Esophagus muscularis mucosa (tissue), 4 donors: Measurements from ENCODE around the gene BCAS3. TPM values are rescaled to one million over a fixed set of nuclear protein-coding genes. Genes with fewer than 3 reads are reported as not detected.

Source experiments
- DNase-seq: peaks from one replicate; pipeline ENCODE4 v3.0.0-alpha.2; 2017; ENCODE audit errors: extremely low spot score
- H3K27ac ChIP-seq, 4 donors: fragments of 200-600 bp; sonication (generic); replicated peaks in 1 of 4; 1 replicate in 3 of 4; 2 replicates in 1 of 4; pipeline ENCODE4 v1.5.1; 2016 to 2019; ENCODE audit warnings: mild to moderate bottlenecking in 1 of 4
- H3K27me3 ChIP-seq, 4 donors: fragments of 200-600 bp; sonication (generic); one replicate each; pipeline versions ENCODE4 v1.5.1 to v1.6.0; 2016 to 2019
- H3K36me3 ChIP-seq, 4 donors: fragments of 200-600 bp; sonication (generic); one replicate each; pipeline ENCODE4 v1.5.1; 2016 to 2019
- H3K4me1 ChIP-seq, 4 donors: fragments of 200-600 bp; sonication (generic); one replicate each; pipeline ENCODE4 v1.5.1; 2016 to 2019
- H3K4me3 ChIP-seq, 4 donors: fragments of 200-600 bp; sonication (generic); 1 replicate in 2 of 4; 2 replicates in 2 of 4; pipeline ENCODE4 v1.5.1; 2016 to 2019; ENCODE audit warnings: mild to moderate bottlenecking in 4 of 4, moderate library complexity in 1 of 4
- H3K9me3 ChIP-seq, 4 donors: fragments of 200-600 bp; sonication (generic); 1 replicate in 3 of 4; 2 replicates in 1 of 4; pipeline ENCODE4 v1.5.1; 2016 to 2019
- EP300 ChIP-seq: sonication (generic); formaldehyde crosslinking; IDR thresholded peaks from one replicate; pipeline ENCODE4 v1.6.1; 2017; ENCODE audit warnings: antibody characterized with exemption
- POLR2A ChIP-seq: fragments of 450-650 bp; IDR thresholded peaks from one replicate; pipeline ENCODE4 v1.6.1; 2017; ENCODE audit warnings: antibody characterized with exemption, moderate library complexity, mild to moderate bottlenecking, low read depth
- POLR2AphosphoS5 ChIP-seq, 2 donors: sonication (generic); formaldehyde crosslinking; IDR thresholded peaks; one replicate each; pipeline ENCODE4 v1.6.1; 2017; ENCODE audit warnings: antibody characterized with exemption in 2 of 2
- WGBS: methylation state at CpG from one replicate; pipeline ENCODE4 v1.1.5; 2018; 5-methylcytosine and 5-hydroxymethylcytosine counted together
- intact Hi-C: fragments of 100-400 bp; cut with DNase I; formaldehyde crosslinking; loops from one replicate; pipeline ENCODE4 v1.15.1; 2023
- total RNA-seq, 4 donors: library from RNA; depleted of rRNA; stranded (reverse); fragments of >200 nt; gene quantifications; one replicate each; pipeline versions ENCODE4 v1.1.0 to v1.2.1, GENCODE V29; 2016
- TF ChIP-seq, protein P1 (sequence below), 3 experiments: fragments of 200-600 bp in 2 of 3; fragments of 450-650 bp in 1 of 3; sonication (generic) in 2 of 3; IDR thresholded peaks; one replicate each; pipeline ENCODE4 v1.5.1; 2017 to 2019; ENCODE audit warnings: antibody characterized with exemption in 3 of 3, mild to moderate bottlenecking in 2 of 3, moderate library complexity in 1 of 3

BCAS3 gene
- total RNA-seq, 4 donors from 2014 or later, result 17.4 to 25.7 (median 19.5) TPM

DNA sequence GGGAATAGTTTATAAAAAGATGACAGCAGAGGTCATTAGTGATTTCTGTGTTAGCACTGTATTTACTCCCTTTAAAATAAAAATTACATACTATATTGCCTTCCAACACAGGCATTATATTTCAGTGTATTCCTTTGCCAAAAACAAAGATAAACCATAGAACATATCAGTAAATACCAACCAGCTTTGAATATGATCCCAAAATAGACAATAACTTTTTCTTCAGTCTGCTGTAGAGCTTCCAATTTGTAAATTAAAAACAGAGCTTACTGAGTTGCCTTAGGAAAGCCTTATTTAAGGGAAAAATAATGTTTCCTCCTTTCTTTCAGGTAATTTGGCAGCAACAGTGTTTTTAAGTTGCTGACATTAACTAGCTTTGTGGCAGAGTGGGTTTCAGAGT, 369.9 kb downstream of the BCAS3 start:
- Histone ChIP-seq H3K27ac (no peak overlapping the region), H3K36me3 (no peaks in the 10 kb centered on the region), H3K4me3 (no peak overlapping the region), H3K9me3 (no peaks in the 10 kb centered on the region), H3K4me1 (peaks cover 0 to 3% (median 0%) of the 10 kb centered on the region in 4 donors), H3K27me3 (no peaks in the 10 kb centered on the region)
- no peak for DNase-seq
- no peak for TF ChIP-seq POLR2AphosphoS5 (IDR thresholded peaks at IDR 0.05)
- intact Hi-C loops, result no loop called here

DNA sequence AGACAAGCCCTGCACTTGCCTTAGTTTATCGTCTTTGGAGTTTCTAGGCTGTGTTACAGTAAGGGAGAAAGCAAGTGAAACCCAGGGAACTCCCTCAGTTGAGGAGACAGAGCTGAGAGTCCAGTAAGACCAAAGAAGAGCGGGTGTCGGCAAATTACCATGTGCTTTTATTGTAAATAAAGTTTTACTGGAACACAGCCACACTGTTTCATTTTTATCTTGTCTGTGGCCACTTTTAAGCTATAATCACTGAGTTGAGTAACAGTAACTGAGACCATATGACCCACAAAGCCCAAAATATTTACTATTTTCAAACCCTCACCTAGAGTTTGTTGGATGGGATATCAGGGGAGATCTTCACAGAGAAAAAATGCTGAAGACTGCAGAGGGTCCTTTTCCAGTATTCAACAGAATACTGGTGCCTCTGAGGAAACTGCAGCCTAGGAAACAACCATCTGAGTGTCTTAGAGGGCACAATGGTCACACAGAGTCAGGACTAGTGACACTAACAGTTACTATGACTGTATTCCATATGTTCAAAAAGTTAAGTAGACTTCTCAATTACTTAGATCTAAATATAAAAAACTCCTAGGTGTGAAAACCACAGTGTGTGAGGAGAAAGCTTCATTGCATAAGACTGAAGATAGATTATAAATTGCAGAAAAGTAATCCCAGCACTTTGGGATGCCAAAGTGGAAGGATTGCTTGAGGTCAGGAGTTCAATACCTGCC, 370.9 kb downstream of the BCAS3 start:
- Histone ChIP-seq H3K9me3 (no peaks in the 10 kb centered on the region), H3K4me1 (peaks cover 0 to 3% (median 0%) of the 10 kb centered on the region in 4 donors), H3K27ac (no peak overlapping the region), H3K4me3 (no peak overlapping the region), H3K36me3 (no peaks in the 10 kb centered on the region), H3K27me3 (no peaks in the 10 kb centered on the region)
- no peak for DNase-seq
- intact Hi-C loops, result no loop called here
- TF ChIP-seq, protein P1, sequence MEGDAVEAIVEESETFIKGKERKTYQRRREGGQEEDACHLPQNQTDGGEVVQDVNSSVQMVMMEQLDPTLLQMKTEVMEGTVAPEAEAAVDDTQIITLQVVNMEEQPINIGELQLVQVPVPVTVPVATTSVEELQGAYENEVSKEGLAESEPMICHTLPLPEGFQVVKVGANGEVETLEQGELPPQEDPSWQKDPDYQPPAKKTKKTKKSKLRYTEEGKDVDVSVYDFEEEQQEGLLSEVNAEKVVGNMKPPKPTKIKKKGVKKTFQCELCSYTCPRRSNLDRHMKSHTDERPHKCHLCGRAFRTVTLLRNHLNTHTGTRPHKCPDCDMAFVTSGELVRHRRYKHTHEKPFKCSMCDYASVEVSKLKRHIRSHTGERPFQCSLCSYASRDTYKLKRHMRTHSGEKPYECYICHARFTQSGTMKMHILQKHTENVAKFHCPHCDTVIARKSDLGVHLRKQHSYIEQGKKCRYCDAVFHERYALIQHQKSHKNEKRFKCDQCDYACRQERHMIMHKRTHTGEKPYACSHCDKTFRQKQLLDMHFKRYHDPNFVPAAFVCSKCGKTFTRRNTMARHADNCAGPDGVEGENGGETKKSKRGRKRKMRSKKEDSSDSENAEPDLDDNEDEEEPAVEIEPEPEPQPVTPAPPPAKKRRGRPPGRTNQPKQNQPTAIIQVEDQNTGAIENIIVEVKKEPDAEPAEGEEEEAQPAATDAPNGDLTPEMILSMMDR (IDR thresholded peaks at IDR 0.05), result no peak
- no peak for TF ChIP-seq POLR2AphosphoS5 (IDR thresholded peaks at IDR 0.05)
- no peak for TF ChIP-seq EP300
- no peak for TF ChIP-seq POLR2A
- WGBS, result 91% methylated on average over 3 of the region's 3 CpGs

DNA sequence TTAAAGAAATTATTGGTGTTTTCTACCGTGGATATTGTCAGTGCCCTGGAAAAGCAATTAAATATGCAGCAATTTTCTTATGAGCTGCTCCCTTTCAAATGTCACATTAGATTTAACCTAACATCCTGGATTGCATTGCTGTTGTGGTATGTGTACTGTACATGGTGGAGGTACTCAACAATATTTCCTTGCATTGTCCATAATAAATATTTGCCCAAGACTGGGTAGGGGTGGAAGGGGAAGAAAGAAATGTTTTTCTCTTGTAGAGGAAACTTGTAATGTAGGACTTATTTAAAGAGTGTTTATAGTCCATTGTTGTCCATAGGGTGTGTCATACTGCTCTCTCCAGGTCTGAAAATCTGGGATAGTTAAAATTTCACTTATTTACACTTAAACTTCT, 375.8 kb downstream of the BCAS3 start:
- Histone ChIP-seq H3K27ac (no peak overlapping the region), H3K36me3 (no peaks in the 10 kb centered on the region), H3K9me3 (no peaks in the 10 kb centered on the region), H3K4me3 (no peak overlapping the region), H3K27me3 (no peaks in the 10 kb centered on the region), H3K4me1 (peaks cover 8 to 15% (median 11%) of the 10 kb centered on the region in 4 donors)
- TF ChIP-seq, protein P1 (IDR thresholded peaks at IDR 0.05), result no peak
- TF ChIP-seq POLR2AphosphoS5 (IDR thresholded peaks at IDR 0.05) (no peak), POLR2A (no peak), EP300 (no peak)
- 75% methylated on average over 1 of the region's 1 CpG for WGBS
- intact Hi-C loops, result no loop called here
- DNase-seq, result no peak

DNA sequence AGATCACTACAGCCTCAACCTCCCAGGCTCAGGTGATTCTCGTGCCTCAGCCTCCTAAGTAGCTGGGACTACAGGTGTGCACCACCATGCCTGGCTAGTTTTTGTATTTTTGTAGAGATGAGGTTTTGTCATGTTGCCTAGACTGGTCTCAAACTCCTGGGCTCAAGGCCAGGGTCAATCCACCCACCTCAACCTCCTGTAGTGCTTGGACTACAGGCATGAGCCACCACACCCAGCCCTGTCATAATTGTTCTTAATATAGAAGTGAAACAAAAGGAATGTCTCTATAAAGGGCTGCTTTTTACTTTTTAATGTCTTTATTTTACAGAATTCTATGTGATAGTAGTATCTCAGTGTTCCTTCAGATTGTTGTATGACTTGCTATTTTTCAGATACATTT, 376.8 kb downstream of the BCAS3 start:
- no peak overlapping the region for H3K4me3 ChIP-seq
- H3K4me1 ChIP-seq, result peaks cover 8 to 15% (median 11%) of the 10 kb centered on the region in 4 donors
- TF ChIP-seq POLR2AphosphoS5 (IDR thresholded peaks at IDR 0.05) (no peak), POLR2A (no peak), EP300 (no peak)
- TF ChIP-seq, protein P1 (IDR thresholded peaks at IDR 0.05), result no peak
- no peak overlapping the region for H3K27ac ChIP-seq
- DNase-seq, result no peak
- H3K36me3 ChIP-seq, result no peaks in the 10 kb centered on the region
- WGBS, result 100% methylated on average over 1 of the region's 1 CpG
- H3K9me3 ChIP-seq, result no peaks in the 10 kb centered on the region
- H3K27me3 ChIP-seq, result no peaks in the 10 kb centered on the region
- intact Hi-C loops, result no loop called here

DNA sequence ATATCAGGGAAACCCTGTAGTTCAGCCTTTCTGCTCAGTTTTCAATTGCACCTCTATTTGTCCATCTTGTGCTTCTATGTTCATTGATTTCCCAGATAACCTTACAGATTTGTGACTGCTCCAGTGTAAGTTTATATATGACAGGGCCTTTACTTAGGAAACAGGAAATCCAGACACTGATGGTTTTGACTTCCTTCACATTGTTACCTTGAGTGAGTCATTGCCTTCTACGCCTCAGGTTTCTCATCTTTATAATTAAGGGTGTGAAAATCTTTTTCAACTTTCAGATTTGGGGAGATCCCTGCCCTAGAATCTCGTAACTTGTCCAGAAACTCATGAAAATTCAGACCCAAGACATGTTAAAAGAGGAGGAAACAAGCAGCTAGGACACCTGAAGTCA, 379.6 kb downstream of the BCAS3 start:
- Histone ChIP-seq H3K27me3 (no peaks in the 10 kb centered on the region), H3K4me3 (no peak overlapping the region), H3K4me1 (peaks cover 8 to 15% (median 11%) of the 10 kb centered on the region in 4 donors), H3K27ac (no peak overlapping the region), H3K9me3 (no peaks in the 10 kb centered on the region), H3K36me3 (no peaks in the 10 kb centered on the region)
- no peak for TF ChIP-seq POLR2AphosphoS5 (IDR thresholded peaks at IDR 0.05)
- no peak for TF ChIP-seq EP300
- no peak for TF ChIP-seq POLR2A
- TF ChIP-seq, protein P1 (IDR thresholded peaks at IDR 0.05), result no peak
- intact Hi-C loops, result no loop called here
- DNase-seq, result no peak
- WGBS, result 89% methylated on average over 2 of the region's 2 CpGs
